Right cardiac atrium (tissue), 5 donors: ENCODE data around the gene STX1A. TPM values are rescaled to one million over a fixed set of nuclear protein-coding genes. Genes with fewer than 3 reads are reported as not detected.
"Not testable (repeated sequence)": the region's sequence is repeated elsewhere in the genome, so short reads cannot be mapped to it uniquely, and the experiment has no call there.

Experiments used
- ATAC-seq, 2 donors: fragments of 200-7000 bp; cut with Tn5 transposase; one replicate each; pipeline versions ENCODE4 v1.8.0 to v1.9.1; 2020; ENCODE audit warnings: moderate library complexity in 2 of 2, mild to moderate bottlenecking in 1 of 2
- DNase-seq, 3 donors: peaks; one replicate each; pipeline ENCODE4 v3.0.0-alpha.2; 2020
- H3K27ac ChIP-seq: one replicate; pipeline ENCODE4 v1.5.1; 2013; ENCODE audit warnings: mild to moderate bottlenecking, low read length, control low read depth, moderate library complexity
- H3K27me3 ChIP-seq: one replicate; pipeline ENCODE4 v1.6.1; 2013; ENCODE audit not compliant: control insufficient read depth, insufficient read depth
- H3K4me1 ChIP-seq: one replicate; pipeline ENCODE4 v1.6.1; 2013; ENCODE audit warnings: low read length; ENCODE audit not compliant: control insufficient read depth, insufficient read depth
- H3K4me3 ChIP-seq: one replicate; pipeline ENCODE4 v1.5.1; 2013; ENCODE audit warnings: low read length, control low read depth
- H3K9me3 ChIP-seq: one replicate; pipeline ENCODE4 v1.6.1; 2013; ENCODE audit warnings: low read length; ENCODE audit not compliant: control insufficient read depth
- WGBS: extraction: QIAGEN DNeasy Blood & Tissue Kit; methylation state at CpG from one replicate; pipeline ENCODE4 v1.1.7; 2013; 5-methylcytosine and 5-hydroxymethylcytosine counted together
- intact Hi-C, 4 donors: fragments of 100-400 bp; cut with DNase I; formaldehyde crosslinking; loops; one replicate each; pipeline versions ENCODE4 v1.11.0 to v1.14.0; 2022 to 2023
- polyA plus RNA-seq: library from polyadenylated mRNA; stranded (reverse); fragments of 200-250 nt; gene quantifications from one replicate; pipeline ENCODE4 v1.2.3, GENCODE V29; 2013
- total RNA-seq, 4 donors: library from RNA; stranded (reverse); fragmentation: NEBNext Ultra II Directional; extraction: Animal tissue kit (Norgen Biotek cat#: 25700); gene quantifications; one replicate each; pipeline ENCODE4 v1.2.1, GENCODE V29; 2021
- donor health status: healthy with polysubstance abuse.
- donor health status: DM: no; HTN: yes; CAD: no.
- donor health status: DM: no; HTN: no; CAD: no.
- donor health status: DM: no; HTN: yes; CAD: no; lungs with severe emphysema.
- donor health status: DM: yes; HTN: yes; CAD: no.

The STX1A gene
- total and polyA plus RNA-seq, 5 donors, result 1.7 to 3.1 (median 1.8) TPM

GRCh38 chr7:73720443-73720842, 974 bp upstream of the STX1A start:
- DNase-seq, H3K27me3 ChIP-seq, H3K4me3 ChIP-seq, intact Hi-C loops, H3K27ac ChIP-seq, H3K9me3 ChIP-seq, H3K4me1 ChIP-seq, ATAC-seq: not testable (repeated sequence)
- WGBS, result 95% methylated on average over 9 of the region's 9 CpGs

GRCh38 chr7:73719806-73720169, 319 bp upstream of the STX1A start:
- no peak for DNase-seq
- H3K4me3 ChIP-seq, result peak overlapping the region; percentile 83
- intact Hi-C loops, result no loop called here
- no peaks in the 10 kb centered on the region for H3K9me3 ChIP-seq
- WGBS, result 10% methylated on average over 16 of the region's 16 CpGs
- no peak overlapping the region for H3K27ac ChIP-seq
- ATAC-seq, result no peak
- no peaks in the 10 kb centered on the region for H3K27me3 ChIP-seq
- H3K4me1 ChIP-seq, result no peaks in the 10 kb centered on the region

GRCh38 chr7:73718438-73718881, 1.0 kb downstream of the STX1A start:
- no peak for ATAC-seq
- no peak overlapping the region for H3K27ac ChIP-seq
- H3K9me3 ChIP-seq, result no peaks in the 10 kb centered on the region
- H3K4me3 ChIP-seq, result peak overlapping the region; percentile 83
- H3K27me3 ChIP-seq, result no peaks in the 10 kb centered on the region
- DNase-seq, result peak in 1 of 3 donors; percentile 30
- no peaks in the 10 kb centered on the region for H3K4me1 ChIP-seq
- 51% methylated on average over 9 of the region's 9 CpGs for WGBS
- intact Hi-C loops, result no loop called here

GRCh38 chr7:73717991-73718405, 1.5 kb downstream of the STX1A start:
- Histone ChIP-seq H3K4me3 (no peak overlapping the region), H3K4me1 (no peaks in the 10 kb centered on the region), H3K9me3 (no peaks in the 10 kb centered on the region), H3K27ac (no peak overlapping the region), H3K27me3 (no peaks in the 10 kb centered on the region)
- DNase-seq (peak in 2 of 3 donors; percentile 67), ATAC-seq (no peak)
- WGBS, result 66% methylated on average over 10 of the region's 10 CpGs
- intact Hi-C loops, result no loop called here

- Histone ChIP-seq H3K4me1 (no peaks in the 10 kb centered on the region), H3K27me3 (no peaks in the 10 kb centered on the region), H3K9me3 (no peaks in the 10 kb centered on the region), H3K27ac (no peak overlapping the region), H3K4me3 (no peak overlapping the region)
- WGBS, result 68% methylated on average over 13 of the region's 13 CpGs
- ATAC-seq (no peak), DNase-seq (peak in 2 of 3 donors; percentile 53 to 79)
- intact Hi-C loops, result no loop called here
Observed at GRCh38 chr7:73717025-73717807, 2.3 kb downstream of the STX1A start.

GRCh38 chr7:73716318-73716890, 3.1 kb downstream of the STX1A start:
- intact Hi-C loops, result no loop called here
- 70% methylated on average over 4 of the region's 4 CpGs for WGBS
- no peak for DNase-seq
- Histone ChIP-seq H3K4me3 (no peak overlapping the region), H3K27ac (no peak overlapping the region), H3K27me3 (no peaks in the 10 kb centered on the region), H3K9me3 (no peaks in the 10 kb centered on the region), H3K4me1 (no peaks in the 10 kb centered on the region)
- ATAC-seq, result no peak

GRCh38 chr7:73715648-73716317, 3.7 kb downstream of the STX1A start:
- ATAC-seq (no peak), DNase-seq (peak in 1 of 3 donors; percentile 40)
- H3K4me1 ChIP-seq, result no peaks in the 10 kb centered on the region
- H3K9me3 ChIP-seq, result no peaks in the 10 kb centered on the region
- H3K4me3 ChIP-seq, result no peak overlapping the region
- H3K27ac ChIP-seq, result no peak overlapping the region
- H3K27me3 ChIP-seq, result no peaks in the 10 kb centered on the region
- intact Hi-C loops, result no loop called here
- WGBS, result 68% methylated on average over 16 of the region's 16 CpGs

GRCh38 chr7:73713319-73713718, 6.2 kb downstream of the STX1A start:
- H3K27me3 ChIP-seq, H3K4me1 ChIP-seq, intact Hi-C loops, ATAC-seq, H3K4me3 ChIP-seq, H3K9me3 ChIP-seq, DNase-seq, H3K27ac ChIP-seq: not testable (repeated sequence)
- 95% methylated on average over 6 of the region's 6 CpGs for WGBS

GRCh38 chr7:73712773-73713172, 6.7 kb downstream of the STX1A start:
- H3K27ac ChIP-seq, result no peak overlapping the region
- ATAC-seq, result no peak
- H3K4me3 ChIP-seq, result no peak overlapping the region
- H3K9me3 ChIP-seq, result no peaks in the 10 kb centered on the region
- WGBS, result 83% methylated on average over 1 of the region's 1 CpG
- intact Hi-C loops, result no loop called here
- no peaks in the 10 kb centered on the region for H3K4me1 ChIP-seq
- DNase-seq, result no peak
- H3K27me3 ChIP-seq, result no peaks in the 10 kb centered on the region

- DNase-seq, result peak in 1 of 3 donors; percentile 41
- H3K27ac ChIP-seq, result no peak overlapping the region
- no peaks in the 10 kb centered on the region for H3K9me3 ChIP-seq
- no peaks in the 10 kb centered on the region for H3K27me3 ChIP-seq
- H3K4me1 ChIP-seq, result no peaks in the 10 kb centered on the region
- no peak overlapping the region for H3K4me3 ChIP-seq
- no peak for ATAC-seq
- 93% methylated on average over 16 of the region's 16 CpGs for WGBS
- intact Hi-C loops, result no loop called here
Observed at GRCh38 chr7:73708961-73709549, 10.4 kb downstream of the STX1A start.
